ENCODE measurements around the gene GCN1.

Gene GCN1

GRCh38 chr12:120095331-120095730, 99.2 kb downstream of the GCN1 start:
- FAIRE-seq (no peak), DNase-seq (ENCODE audit: insufficient read length, low spot score) (no peak)
- TF ChIP-seq POLR2A (IDR thresholded peaks at IDR 0.05; ENCODE audit: low read depth, low read length) (no peak), POLR2AphosphoS5 (IDR thresholded peaks at IDR 0.05; ENCODE audit: low read depth, low read length) (0 out of 2 replicates have a peak, but pooled peaks have one; percentile 27)

GRCh38 chr12:120094485-120094884, 100.0 kb downstream of the GCN1 start:
- FAIRE-seq (no peak), DNase-seq (ENCODE audit: insufficient read length, low spot score) (no peak)
- no peak for TF ChIP-seq POLR2AphosphoS5 (IDR thresholded peaks at IDR 0.05; ENCODE audit: low read depth, low read length)
- no peak for TF ChIP-seq SPI1 (IDR thresholded peaks at IDR 0.05; ENCODE audit: low read depth, low read length)
- TF ChIP-seq POU2F2 (IDR thresholded peaks at IDR 0.05; ENCODE audit: low read depth, low read length) = no peak
- TF ChIP-seq PAX5 (IDR thresholded peaks at IDR 0.05; ENCODE audit: insufficient read depth, low read length, severe bottlenecking) = no peak
- TF ChIP-seq POLR2A (IDR thresholded peaks at IDR 0.05; ENCODE audit: low read depth, low read length) = no peak
- no peak for TF ChIP-seq TAF1 (IDR thresholded peaks at IDR 0.05; ENCODE audit: low read depth, low read length)

GRCh38 chr12:120093592-120094355, 100.7 kb downstream of the GCN1 start:
- no peak for DNase-seq (ENCODE audit: insufficient read length, low spot score)
- TF ChIP-seq POU2F2 (IDR thresholded peaks at IDR 0.05; ENCODE audit: low read depth, low read length) (no peak), POLR2AphosphoS5 (IDR thresholded peaks at IDR 0.05; ENCODE audit: low read depth, low read length) (no peak), SPI1 (IDR thresholded peaks at IDR 0.05; ENCODE audit: low read depth, low read length) (no peak), POLR2A (IDR thresholded peaks at IDR 0.05; ENCODE audit: low read depth, low read length) (no peak), PAX5 (IDR thresholded peaks at IDR 0.05; ENCODE audit: insufficient read depth, low read length, severe bottlenecking) (no peak)
- FAIRE-seq = no peak

- no peak for DNase-seq (ENCODE audit: insufficient read length, low spot score)
- no peak for FAIRE-seq
- TF ChIP-seq POLR2AphosphoS5 (IDR thresholded peaks at IDR 0.05; ENCODE audit: low read depth, low read length) (no peak), TAF1 (IDR thresholded peaks at IDR 0.05; ENCODE audit: low read depth, low read length) (no peak), POU2F2 (IDR thresholded peaks at IDR 0.05; ENCODE audit: low read depth, low read length) (no peak), SPI1 (IDR thresholded peaks at IDR 0.05; ENCODE audit: low read depth, low read length) (no peak), PAX5 (IDR thresholded peaks at IDR 0.05; ENCODE audit: insufficient read depth, low read length, severe bottlenecking) (no peak), POLR2A (IDR thresholded peaks at IDR 0.05; ENCODE audit: low read depth, low read length) (no peak)
Observed at GRCh38 chr12:120093336-120093591, 101.3 kb downstream of the GCN1 start.

GRCh38 chr12:120092551-120093335, 101.8 kb downstream of the GCN1 start:
- no peak for TF ChIP-seq PAX5 (IDR thresholded peaks at IDR 0.05; ENCODE audit: insufficient read depth, low read length, severe bottlenecking)
- no peak for TF ChIP-seq POU2F2 (IDR thresholded peaks at IDR 0.05; ENCODE audit: low read depth, low read length)
- no peak; the same call in 1 of the 2 replicates for TF ChIP-seq POLR2A (IDR thresholded peaks at IDR 0.05; ENCODE audit: low read depth, low read length)
- no peak for TF ChIP-seq TAF1 (IDR thresholded peaks at IDR 0.05; ENCODE audit: low read depth, low read length)
- no peak for TF ChIP-seq SPI1 (IDR thresholded peaks at IDR 0.05; ENCODE audit: low read depth, low read length)
- TF ChIP-seq POLR2AphosphoS5 (IDR thresholded peaks at IDR 0.05; ENCODE audit: low read depth, low read length) = peak; percentile 53; the same call in 1 of the 2 replicates
- DNase-seq (ENCODE audit: insufficient read length, low spot score) = no peak
- no peak for FAIRE-seq

- FAIRE-seq = no peak
- TF ChIP-seq POLR2AphosphoS5 (IDR thresholded peaks at IDR 0.05; ENCODE audit: low read depth, low read length) = no peak
- TF ChIP-seq POU2F2 (IDR thresholded peaks at IDR 0.05; ENCODE audit: low read depth, low read length) = no peak
- no peak for TF ChIP-seq SPI1 (IDR thresholded peaks at IDR 0.05; ENCODE audit: low read depth, low read length)
- TF ChIP-seq TAF1 (IDR thresholded peaks at IDR 0.05; ENCODE audit: low read depth, low read length) = no peak
- no peak for TF ChIP-seq POLR2A (IDR thresholded peaks at IDR 0.05; ENCODE audit: low read depth, low read length)
- TF ChIP-seq PAX5 (IDR thresholded peaks at IDR 0.05; ENCODE audit: insufficient read depth, low read length, severe bottlenecking) = no peak
Observed at GRCh38 chr12:120091371-120092090, 103.0 kb downstream of the GCN1 start.

GRCh38 chr12:120090626-120091295, 103.8 kb downstream of the GCN1 start:
- no peak for FAIRE-seq
- TF ChIP-seq POLR2A (IDR thresholded peaks at IDR 0.05; ENCODE audit: low read depth, low read length) = peak; percentile 24; the same call in 1 of the 2 replicates
- no peak for TF ChIP-seq SPI1 (IDR thresholded peaks at IDR 0.05; ENCODE audit: low read depth, low read length)
- TF ChIP-seq POU2F2 (IDR thresholded peaks at IDR 0.05; ENCODE audit: low read depth, low read length) = no peak
- no peak for TF ChIP-seq PAX5 (IDR thresholded peaks at IDR 0.05; ENCODE audit: insufficient read depth, low read length, severe bottlenecking)
- no peak for TF ChIP-seq TAF1 (IDR thresholded peaks at IDR 0.05; ENCODE audit: low read depth, low read length)
- 0 out of 2 replicates have a peak, but pooled peaks have one; percentile 15 for TF ChIP-seq POLR2AphosphoS5 (IDR thresholded peaks at IDR 0.05; ENCODE audit: low read depth, low read length)
- DNase-seq (ENCODE audit: insufficient read length, low spot score) = no peak

More at GRCh38 chr12:120091371-120092090, 103.0 kb downstream of the GCN1 start:
- DNase-seq (ENCODE audit: insufficient read length, low spot score) = no peak

GRCh38 chr12:120090206-120090605, 104.3 kb downstream of the GCN1 start:
- DNase-seq (ENCODE audit: insufficient read length, low spot score) (no peak), FAIRE-seq (no peak)
- TF ChIP-seq SPI1 (IDR thresholded peaks at IDR 0.05; ENCODE audit: low read depth, low read length) (no peak), TAF1 (IDR thresholded peaks at IDR 0.05; ENCODE audit: low read depth, low read length) (no peak), POLR2A (IDR thresholded peaks at IDR 0.05; ENCODE audit: low read depth, low read length) (no peak), POLR2AphosphoS5 (IDR thresholded peaks at IDR 0.05; ENCODE audit: low read depth, low read length) (no peak), PAX5 (IDR thresholded peaks at IDR 0.05; ENCODE audit: insufficient read depth, low read length, severe bottlenecking) (no peak), POU2F2 (IDR thresholded peaks at IDR 0.05; ENCODE audit: low read depth, low read length) (no peak)
